ENCODE measurements around the gene SAMD4B.

- TF ChIP-seq POLR2A (IDR thresholded peaks at IDR 0.05; ENCODE audit: extremely low read depth, insufficient read length), result no peak
- TF ChIP-seq CTCF (IDR thresholded peaks at IDR 0.05; ENCODE audit: low read depth, low read length), result no peak
Observed at GRCh38 chr19:39415111-39416046, 73.2 kb downstream of the SAMD4B start.

Data from NB4 (cell line).